LHCN-M2 (cell line): Measurements from ENCODE around the gene JMJD7. TPM values are rescaled to one million over a fixed set of nuclear protein-coding genes. Genes with fewer than 3 reads are reported as not detected.

Experiments
- DNase-seq: peaks from one replicate; pipeline ENCODE4 v3.0.0-alpha.2; 2012; ENCODE audit warnings: low read depth
- total RNA-seq: library from RNA; depleted of rRNA; stranded (reverse); fragments of >200 nt; gene quantifications from 2 replicates; pipeline ENCODE4 v1.2.3, GENCODE V29; 2014; rRNA removed

The JMJD7 gene
- total RNA-seq, 1 experiment from 2014 or later = 5.7 TPM

- no peak for DNase-seq
These were observed 54.2 kb downstream of the JMJD7 start for GRCh38 chr15:41881920-41882688.

- no peak for DNase-seq
These were observed 55.0 kb downstream of the JMJD7 start for GRCh38 chr15:41882689-41883483.

GRCh38 chr15:41883484-41883825, 55.6 kb downstream of the JMJD7 start:
- no peak for DNase-seq

GRCh38 chr15:41884458-41884857, 56.6 kb downstream of the JMJD7 start:
- no peak for DNase-seq

GRCh38 chr15:41885321-41885720, 57.4 kb downstream of the JMJD7 start:
- no peak for DNase-seq

GRCh38 chr15:41885841-41886240, 57.9 kb downstream of the JMJD7 start:
- DNase-seq = no peak

- no peak for DNase-seq
These were observed 58.8 kb downstream of the JMJD7 start for GRCh38 chr15:41886741-41887140.

- DNase-seq = no peak
These were observed 59.3 kb downstream of the JMJD7 start for GRCh38 chr15:41887161-41887560.

Other genes with a start within 250 kb of the JMJD7 start
- gene MGA, start 167.7 kb upstream of the JMJD7 start, total RNA-seq = 18.4 and 40.7 TPM in 2 replicates
- gene MAPKBP1, start 53.6 kb upstream of the JMJD7 start, total RNA-seq = 18.3 and 20.7 TPM in 2 replicates
- 1.2 and 1.3 TPM in 2 replicates for gene PLA2G4B, start 10.8 kb downstream of the JMJD7 start, total RNA-seq
- 0.69 and 0.90 TPM in 2 replicates for gene SPTBN5, start 66.0 kb downstream of the JMJD7 start, total RNA-seq
- gene EHD4, start 144.5 kb downstream of the JMJD7 start, total RNA-seq = 19.8 and 20.6 TPM in 2 replicates
- not detected in 2 replicates for gene PLA2G4E, start 192.9 kb downstream of the JMJD7 start, total RNA-seq